Smooth muscle cell of the brain vasculature (primary cell): Measurements from ENCODE around the gene RMI2.

Experiments used
- DNase-seq: peaks from one replicate; pipeline ENCODE4 v3.0.0-alpha.2; 2012; ENCODE audit warnings: low read depth, low spot score

RMI2 gene

GRCh38 chr16:11384184-11384955 lies 39.1 kb downstream of the RMI2 start:
- no peak for DNase-seq

GRCh38 chr16:11384956-11385586 lies 39.8 kb downstream of the RMI2 start:
- DNase-seq = no peak

DNA sequence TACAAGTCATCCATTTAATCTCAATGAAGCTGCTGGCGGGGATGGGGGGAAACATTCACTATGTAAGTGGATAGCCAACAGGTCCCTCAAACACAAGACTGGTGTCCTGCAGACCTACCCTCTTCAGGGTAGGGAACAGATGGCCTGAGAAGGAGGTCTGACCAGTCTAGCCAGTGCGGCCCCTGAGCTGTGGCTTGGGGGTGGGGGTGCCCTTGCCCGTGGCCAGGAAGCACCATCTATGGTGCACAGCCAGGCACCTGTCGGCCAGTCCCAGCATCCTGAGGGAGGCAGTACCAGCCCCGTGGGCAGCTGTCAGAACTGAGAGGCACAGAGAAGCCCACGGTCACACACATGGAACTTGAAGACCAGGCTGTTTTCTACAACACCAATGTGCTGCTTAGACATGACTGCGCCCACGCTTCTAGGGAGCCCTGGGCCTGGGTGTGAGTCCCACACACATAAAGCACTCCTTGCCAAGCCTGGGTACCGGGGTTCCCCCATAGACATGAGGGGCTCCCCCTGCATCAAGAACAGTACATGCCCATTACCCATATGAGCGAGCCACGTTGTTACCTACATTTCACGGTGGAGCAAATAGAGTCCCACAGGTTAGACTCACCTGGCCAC lies 40.9 kb downstream of the RMI2 start:
- DNase-seq = no peak

DNA sequence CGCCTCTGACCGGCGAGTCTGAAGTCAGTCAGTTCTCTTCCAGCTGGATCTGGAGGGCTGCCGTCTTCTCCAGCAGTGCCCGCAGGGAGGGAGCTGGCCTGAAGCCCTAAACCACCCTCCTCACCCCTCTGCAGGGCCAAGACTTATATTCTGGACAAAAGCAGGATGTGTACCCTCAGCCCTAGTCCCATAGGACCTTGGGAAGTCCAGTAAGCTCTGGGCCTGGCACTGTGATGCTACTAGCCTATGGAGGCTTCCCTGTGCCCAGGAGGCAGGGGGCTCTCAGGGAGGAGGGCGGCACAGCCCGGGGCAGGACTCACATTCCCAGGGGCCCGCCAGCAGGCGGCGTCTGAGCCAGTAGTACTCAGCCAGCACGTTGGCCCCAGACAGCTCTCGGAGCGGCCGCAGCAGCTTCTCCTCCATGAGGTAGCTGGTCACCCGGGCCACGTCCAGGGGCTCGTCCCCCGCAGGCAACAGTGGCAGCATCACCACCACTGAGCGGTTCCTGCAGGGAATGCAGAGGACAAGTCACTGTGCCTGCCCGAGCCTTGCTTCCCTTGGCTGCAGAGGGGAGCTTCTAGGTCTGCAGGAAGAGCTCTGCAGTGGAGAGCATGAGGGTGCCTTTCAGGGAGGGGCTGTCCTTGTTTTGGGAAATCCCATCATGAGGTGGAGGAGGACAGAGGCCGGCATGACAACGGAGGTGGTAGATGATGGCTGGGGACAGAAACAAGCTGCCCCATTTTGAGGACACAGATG lies 41.7 kb downstream of the RMI2 start:
- no peak for DNase-seq

DNA sequence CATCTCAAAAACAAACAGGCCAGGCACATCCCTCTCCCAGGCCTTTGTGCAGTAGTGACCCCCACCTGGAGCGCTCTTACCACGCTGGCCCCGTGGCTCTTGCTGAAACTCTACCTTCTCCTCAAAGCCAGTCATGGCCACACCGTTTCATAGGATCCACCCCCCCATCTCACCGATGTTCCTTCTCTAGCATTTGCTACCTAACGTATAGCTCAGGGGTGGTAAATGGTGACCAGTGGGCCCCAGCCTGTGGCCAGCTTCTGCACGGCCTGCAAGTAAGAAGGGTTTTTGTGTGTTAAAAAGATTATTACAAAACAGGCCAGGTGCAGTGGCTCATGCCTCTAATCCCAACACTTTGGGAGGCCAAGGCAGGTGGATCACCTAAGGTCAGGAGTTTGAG lies 43.8 kb downstream of the RMI2 start:
- no peak for DNase-seq

DNA sequence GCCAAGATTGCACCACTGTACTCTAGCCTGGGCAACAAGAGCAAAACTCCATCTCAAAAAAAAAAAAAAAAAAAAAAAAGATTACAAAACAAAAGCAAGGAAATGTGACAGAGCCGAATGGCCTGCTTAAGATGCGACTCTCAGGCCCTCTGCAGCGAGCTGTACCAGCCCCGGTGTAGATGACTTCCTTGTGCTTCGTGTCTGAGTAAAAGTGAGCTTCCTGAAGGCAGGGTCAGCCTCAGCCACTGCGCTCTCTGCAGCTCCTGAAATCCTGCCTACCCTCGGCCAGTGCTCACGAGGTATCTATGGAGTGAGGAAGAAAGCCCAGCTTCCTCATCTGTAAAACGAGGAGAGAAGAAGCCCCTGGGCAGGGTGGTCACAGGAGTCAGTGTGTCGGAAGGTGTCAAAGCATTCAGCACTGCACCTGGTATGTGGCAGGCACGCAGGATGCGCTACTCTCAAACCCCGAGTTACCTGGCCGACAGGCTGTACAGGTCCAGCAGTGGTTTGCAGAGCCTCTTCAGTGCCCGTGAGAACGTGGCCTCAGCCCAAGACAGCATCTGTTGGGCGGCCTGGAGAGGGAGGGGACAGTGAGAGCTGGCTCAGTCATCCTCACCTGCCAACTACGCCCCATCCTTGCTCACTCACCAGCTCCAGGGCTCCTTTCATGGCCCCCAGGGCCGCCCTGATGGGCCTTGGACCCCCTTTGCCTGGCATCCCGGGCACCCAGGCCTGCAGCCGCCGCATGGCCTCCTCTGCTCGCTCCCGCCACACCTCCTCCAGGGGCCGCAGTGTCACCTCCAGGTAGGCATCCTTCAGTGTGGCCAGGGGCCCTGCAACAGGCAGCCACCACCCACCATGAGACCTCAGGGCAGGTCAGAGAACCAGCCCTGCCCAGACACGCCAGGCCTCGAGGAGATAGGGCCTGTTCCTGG lies 44.6 kb downstream of the RMI2 start:
- DNase-seq = no peak

DNA sequence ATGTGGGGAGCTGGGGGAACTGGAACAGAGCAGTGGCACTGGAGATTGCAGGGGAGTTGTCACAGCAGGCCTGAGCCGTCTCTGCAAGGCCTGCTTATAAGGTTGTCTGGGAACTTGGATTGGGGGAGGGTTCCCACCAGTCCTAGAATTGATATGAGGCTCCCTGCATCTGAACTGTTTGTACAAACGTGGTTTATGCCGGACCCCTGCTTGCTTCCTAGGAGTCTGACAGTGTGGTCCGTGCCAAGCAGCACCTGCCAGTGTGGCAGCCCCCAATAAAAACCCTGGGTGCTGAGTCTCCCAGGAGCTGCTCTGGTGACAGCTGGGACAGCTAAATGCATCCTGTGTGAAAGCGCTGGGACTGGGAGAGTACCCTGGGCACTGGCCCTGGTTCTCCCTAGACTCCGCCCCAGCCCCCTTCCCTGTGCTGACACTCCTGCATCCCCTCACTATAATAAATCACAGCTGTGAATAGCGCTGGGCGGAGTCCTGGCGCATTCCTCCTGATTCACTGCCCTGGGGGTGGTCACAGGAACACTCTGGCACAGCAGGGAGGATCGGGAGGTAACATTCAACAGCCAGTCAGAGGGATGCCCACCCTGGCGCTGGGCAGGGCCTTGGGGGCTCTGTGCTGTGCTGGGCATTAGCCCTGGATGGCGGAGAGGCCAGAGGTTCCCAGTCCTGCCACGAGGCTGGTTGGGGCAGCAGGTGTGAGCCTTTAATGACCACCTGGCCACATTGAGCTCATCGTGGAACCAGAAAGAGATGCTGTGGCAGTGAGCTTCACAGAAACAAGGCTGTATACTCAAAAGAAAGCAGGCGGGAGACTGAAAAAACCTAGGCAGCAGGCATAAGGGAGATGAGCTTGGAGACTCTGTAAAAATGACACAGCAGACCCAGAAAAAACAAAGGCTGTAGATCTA lies 45.6 kb downstream of the RMI2 start:
- DNase-seq = no peak

- no peak for DNase-seq
Measured at GRCh38 chr16:11391576-11391975, 46.3 kb downstream of the RMI2 start.

DNA sequence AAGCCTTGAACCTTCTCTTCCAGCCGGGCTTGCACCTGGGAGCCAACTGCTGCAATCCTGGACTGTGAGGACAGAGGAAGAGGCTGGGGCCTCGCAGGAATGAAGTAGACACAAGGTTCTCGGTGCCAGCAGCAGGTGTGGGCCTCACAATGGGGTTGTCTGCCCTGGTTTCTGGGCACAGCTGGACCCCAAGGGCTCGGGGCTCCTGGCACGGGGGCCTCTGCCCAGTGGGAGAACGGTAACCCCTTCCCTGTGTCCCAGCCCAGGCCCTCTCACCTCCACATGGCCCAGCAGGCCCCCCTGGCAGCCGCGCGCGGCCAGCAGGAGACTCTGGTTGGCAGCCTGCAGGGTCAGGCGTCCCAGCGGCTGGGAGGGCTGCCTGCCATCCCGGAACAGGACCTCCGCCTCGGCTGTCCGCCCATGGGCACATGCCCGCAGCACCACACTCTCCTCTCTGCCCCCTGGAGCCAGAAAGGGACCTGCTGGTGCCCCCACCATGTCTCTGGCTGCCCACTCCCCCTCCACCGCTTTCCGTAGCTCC lies 46.9 kb downstream of the RMI2 start:
- no peak for DNase-seq

DNA sequence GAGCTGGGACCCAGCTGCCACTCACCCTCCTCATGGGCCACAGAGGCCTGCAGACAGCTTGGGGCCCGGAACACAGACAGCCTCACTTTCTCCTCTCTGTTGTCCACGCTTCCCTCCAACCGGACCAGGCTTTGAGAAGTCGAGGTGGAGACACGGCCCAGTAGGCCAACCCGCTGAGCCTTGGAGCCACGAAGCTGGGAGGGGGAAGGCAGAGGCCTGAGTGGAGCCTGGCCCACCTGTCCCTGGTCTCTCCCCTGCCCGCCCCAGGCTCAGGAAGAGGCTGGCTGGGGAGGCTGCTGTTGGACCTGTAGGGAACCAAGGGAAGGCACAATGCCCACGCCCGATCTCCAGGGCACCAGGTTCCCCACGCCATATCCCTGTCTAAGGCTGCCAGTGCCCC lies 48.1 kb downstream of the RMI2 start:
- no peak for DNase-seq

GRCh38 chr16:11393861-11394592 lies 48.8 kb downstream of the RMI2 start:
- DNase-seq = no peak

DNA sequence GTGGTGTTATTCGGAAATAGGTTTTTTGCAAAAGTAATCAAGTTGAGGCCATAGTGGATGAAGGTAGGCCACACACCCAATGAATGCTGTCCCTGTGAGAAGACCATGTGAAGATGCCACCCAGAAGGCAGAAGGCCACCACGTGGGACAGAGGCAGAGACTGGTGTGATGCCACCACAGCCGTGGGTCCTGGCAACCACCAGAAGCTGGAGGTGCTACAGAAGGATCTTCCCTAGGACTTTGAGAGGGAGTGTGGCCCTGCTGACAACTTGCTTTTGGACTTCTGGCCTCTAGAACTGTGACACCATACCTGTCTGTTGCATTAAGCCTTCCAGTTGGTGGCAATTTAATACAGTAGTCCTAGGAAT lies 49.3 kb downstream of the RMI2 start:
- DNase-seq = no peak

DNA sequence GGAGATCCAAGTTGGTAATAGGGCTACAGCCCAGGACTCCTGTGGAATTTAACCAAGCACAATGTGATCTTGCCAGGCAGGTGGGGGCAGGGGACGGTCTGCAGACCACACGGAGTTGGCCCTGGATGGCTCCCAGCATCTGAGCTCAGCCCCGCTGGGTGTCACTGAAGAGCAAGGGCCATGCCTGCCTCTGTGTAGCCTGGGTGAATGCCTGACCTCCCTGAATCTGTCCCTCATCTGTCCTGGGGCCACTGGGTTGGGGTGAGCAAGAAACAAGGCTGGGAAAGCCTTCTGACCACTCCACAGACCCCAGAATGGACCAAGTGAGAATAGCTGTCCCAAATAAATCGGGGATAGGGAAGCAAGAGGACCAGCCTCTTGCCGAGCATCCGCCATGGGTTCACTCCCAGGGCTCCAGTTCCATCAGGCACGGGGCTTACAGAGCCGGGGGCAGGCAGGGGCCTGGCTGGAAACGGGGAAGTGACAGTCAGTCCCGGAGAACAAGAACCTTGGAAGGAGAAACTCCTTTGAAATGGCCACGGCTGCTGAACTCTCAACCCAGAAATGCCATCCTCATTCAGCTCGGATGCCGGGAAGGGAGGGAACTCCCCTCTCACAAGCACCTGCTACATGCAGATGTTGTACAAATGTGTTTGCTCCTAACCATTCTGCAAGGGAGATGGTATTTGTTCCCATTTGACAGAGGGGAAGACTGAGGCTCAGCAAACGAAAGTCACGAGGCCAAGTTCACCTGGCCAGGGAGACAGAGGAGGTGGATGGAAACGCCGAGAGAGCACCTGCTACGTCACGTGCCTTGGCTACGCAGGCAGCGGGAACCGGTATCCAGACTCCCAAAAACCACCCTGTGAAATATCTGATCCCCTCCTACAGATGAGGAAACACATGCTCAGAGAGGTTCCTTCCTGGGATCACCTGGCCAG lies 50.0 kb downstream of the RMI2 start:
- DNase-seq = no peak

- no peak for DNase-seq
Measured at GRCh38 chr16:11395949-11396240, 50.6 kb downstream of the RMI2 start.

DNA sequence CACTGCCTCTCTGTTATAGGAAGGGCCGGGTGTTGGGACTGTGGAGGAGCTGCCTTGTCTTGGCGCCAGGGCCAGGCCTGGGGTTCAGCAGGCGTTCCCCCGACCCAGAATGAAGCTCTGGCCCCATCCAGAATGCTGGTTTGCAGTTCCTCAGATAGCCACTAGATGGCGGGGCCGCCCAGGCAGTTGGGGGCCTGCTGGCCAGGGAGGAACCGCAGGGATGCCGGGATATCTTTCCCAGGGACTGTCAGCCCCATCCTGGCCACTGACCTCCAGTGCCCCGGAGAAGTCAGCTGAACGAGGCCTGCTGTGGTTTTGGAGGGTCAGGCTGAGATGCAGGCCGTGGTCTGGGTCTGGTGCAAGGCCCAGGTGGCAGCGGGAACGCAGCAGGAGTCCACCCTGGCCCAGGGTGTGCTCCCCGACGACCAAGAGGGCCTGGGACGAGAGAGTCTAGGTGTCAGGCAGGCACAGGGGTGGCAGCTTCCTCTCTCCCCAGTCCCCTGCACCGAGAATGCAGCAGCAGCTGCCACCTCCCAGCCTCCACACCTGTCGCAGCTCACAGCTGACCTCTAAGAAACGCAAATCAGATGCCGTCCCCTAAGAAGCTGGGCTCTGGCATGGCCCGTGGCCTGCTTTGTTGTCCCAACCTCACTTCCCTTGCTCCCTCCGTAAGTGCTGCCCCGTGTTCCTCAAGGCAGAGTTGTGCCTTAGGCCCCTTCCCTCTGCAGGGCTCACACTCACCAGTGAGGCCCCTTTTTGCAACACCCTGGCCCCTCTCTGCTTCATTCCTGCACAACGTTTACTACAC lies 51.2 kb downstream of the RMI2 start:
- peak; percentile 21 for DNase-seq

DNA sequence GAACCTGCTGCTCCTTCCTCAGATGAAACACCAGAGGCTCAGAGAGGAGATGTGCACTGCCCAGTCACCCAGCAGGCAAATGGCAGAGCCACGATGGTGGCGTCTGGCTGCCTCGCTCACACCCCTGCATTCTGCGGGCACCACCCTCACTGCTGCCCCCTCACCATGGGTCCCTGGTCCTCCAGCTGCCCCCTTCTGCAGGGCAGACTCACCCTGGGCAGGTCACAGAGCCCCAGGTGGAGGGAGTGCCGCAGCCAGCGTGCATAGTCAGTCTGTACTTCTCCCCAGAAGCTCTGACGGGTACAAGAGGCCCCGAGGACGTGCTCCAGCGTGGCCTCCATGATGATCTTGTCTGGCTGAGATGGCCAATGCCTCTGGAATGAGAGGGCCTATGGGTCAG lies 52.9 kb downstream of the RMI2 start:
- DNase-seq = no peak

- DNase-seq = no peak
Measured at GRCh38 chr16:11398851-11399250, 53.6 kb downstream of the RMI2 start.
